ENCODE results near the gene PORCN. TPM values are rescaled to one million over a fixed set of nuclear protein-coding genes. Genes with fewer than 3 reads are reported as not detected.

PORCN gene
- total and polyA plus RNA-seq, 9 of the 15 experiments (the other 6 are each of a cell fraction or from before 2014, with no cell fraction given) = 0.34 to 5.1 (median 2.8) TPM

- under 1% methylated on average over 38 of the region's 66 CpGs for WGBS (ENCODE audit: insufficient coverage, low coverage, missing lambda C conversion rate)
- peak; percentile 98 for ATAC-seq
- Histone ChIP-seq H4K20me1 (replicated peaks; ENCODE audit: control insufficient read depth, insufficient read depth, low read length) (no peaks in the 10 kb centered on the region; the same call in 1 of the 2 replicates), H3K4me2 (ENCODE audit: insufficient read depth, low read length) (peak within 1 kb of the TSS; percentile 97), H3K27me3 (ENCODE audit: control insufficient read depth in 2 of 2, insufficient read depth in 2 of 2, low read length in 2 of 2) (no peaks in the 10 kb centered on the region), H2AFZ (ENCODE audit: low read depth, low read length) (peak within 1 kb of the TSS; percentile 93), H3K79me2 (ENCODE audit: control insufficient read depth, insufficient read depth, low read length) (peaks cover 32% of the 10 kb centered on the region), H3K27ac (ENCODE audit: extremely low read depth, low read depth, low read length) (peak within 1 kb of the TSS; percentile 88), H3K9me1 (ENCODE audit: control insufficient read depth, insufficient read depth, low read length) (peaks cover 5% of the 10 kb centered on the region), H3K9ac (ENCODE audit: insufficient read depth in 1 of 2, low read depth in 2 of 2, low read length in 2 of 2) (peak within 1 kb of the TSS; percentile 89 to 99), H3K4me3 (peak within 1 kb of the TSS; percentile 60), H3K9me3 (replicated peaks; ENCODE audit: control insufficient read depth, insufficient read depth, low read depth, low read length) (no peaks in the 10 kb centered on the region), H3K36me3 (ENCODE audit: control insufficient read depth, insufficient read depth, low read length) (peaks cover 29% of the 10 kb centered on the region; the same call in 2 of the 3 replicates), H3K4me1 (replicated peaks in 1 of 2; ENCODE audit: control insufficient read depth in 2 of 2, insufficient read depth in 2 of 2, low read length in 2 of 2) (peaks cover 9 to 12% of the 10 kb centered on the region in 2 experiments; a peak in 3 of 5 replicates)
- DNase-seq (ENCODE audit: extremely low read depth in 1 of 4, low spot score in 3 of 4) = peak; percentile 93 to 98 (median 96)
- in situ Hi-C loops (cut with MboI) (no loop called here), intact Hi-C loops (cut with micrococcal nuclease) (loop anchor here (10.0 kb wide), 1 partner anchor 53 kb away; the partner anchor contains the start of gene RBM3)
- CTCF ChIA-PET (ENCODE audit: low intra/inter-chr PET ratio) = no interaction called here
- BruUV-seq (replicated peaks) = no TSS peak
- FAIRE-seq = peak; percentile 97
- POLR2A ChIA-PET = interaction anchor here (0.6 to 1.9 kb wide), 3 partner anchors 14 to 51 kb away, joined by 3 to 12 read pairs (median 3); partner anchors contain the start of gene TBC1D25
- TF ChIP-seq GABPB1 (CRISPR knock-in tag; IDR thresholded peaks at IDR 0.05) (peak; percentile 60; the same call in 1 of the 2 replicates), ATF7 (IDR thresholded peaks at IDR 0.05) (peak; percentile 69), RAD51 (IDR thresholded peaks at IDR 0.05; ENCODE audit: borderline replicate concordance, low read depth) (peak; percentile 64; the same call in 1 of the 2 replicates), DACH1 (IDR thresholded peaks at IDR 0.05; ENCODE audit: partially characterized antibody) (no peak), E2F1 (CRISPR knock-in tag; IDR thresholded peaks at IDR 0.05) (peak; percentile 88), NBN (IDR thresholded peaks at IDR 0.05; ENCODE audit: low read depth) (0 out of 2 replicates have a peak, but pooled peaks have one; percentile 24), GATA2 (CRISPR knock-in tag; IDR thresholded peaks at IDR 0.05) (peak; percentile 91), FOS (IDR thresholded peaks at IDR 0.05; ENCODE audit: extremely low read depth, insufficient read length) (peak; percentile 87), MXI1 (IDR thresholded peaks at IDR 0.05; ENCODE audit: low read depth, low read length) (0 out of 2 replicates have a peak, but pooled peaks have one; percentile 37), ETS1 (conservative IDR thresholded peaks at IDR 0.05; ENCODE audit: control insufficient read depth, low read depth, low read length) (0 out of 2 replicates have a peak, but pooled peaks have one; percentile 29), KDM1A (IDR thresholded peaks at IDR 0.05) (no peak), ESRRA (IDR thresholded peaks at IDR 0.05; ENCODE audit: borderline replicate concordance, low read depth) (peak; percentile 91), FOXJ3 (CRISPR knock-in tag; IDR thresholded peaks at IDR 0.05) (no peak), SREBF1 (IDR thresholded peaks at IDR 0.05; ENCODE audit: borderline replicate concordance, low read depth, low read length) (peak; percentile 58; the same call in 1 of the 2 replicates), WHSC1 (IDR thresholded peaks at IDR 0.05; ENCODE audit: low read length) (no peak), PHF8 (IDR thresholded peaks at IDR 0.05; ENCODE audit: borderline replicate concordance, low read length) (peak; percentile 42; the same call in 1 of the 2 replicates), NFYB (IDR thresholded peaks at IDR 0.05; ENCODE audit: extremely low read depth, insufficient read length) (peak; percentile 78)
These were observed 12.8 kb downstream of the PORCN start, which contains the start of gene EBP for GRCh38 chrX:48521353-48522243. EBP (plus strand) TSS chrX:48521808; CDS start chrX:48523772, 1,964 bp downstream.
